Smooth muscle cell (in vitro differentiated cells): ENCODE measurements around the gene ROR1. TPM values are rescaled to one million over a fixed set of nuclear protein-coding genes. Genes with fewer than 3 reads are reported as not detected.

Source experiments
- DNase-seq: peaks from one replicate; lab custom pipeline; 2025; ENCODE audit not compliant: unreplicated experiment; lab: John Stamatoyannopoulos, UW
- H2AFZ ChIP-seq: fragments of 200-600 bp; sonication (generic); 2 replicates; pipeline ENCODE4 v1.6.0; 2016; ENCODE audit warnings: antibody characterized with exemption, low read depth, mild to moderate bottlenecking
- H3F3A ChIP-seq: fragments of 200-600 bp; sonication (generic); 2 replicates; pipeline ENCODE4 v1.6.0; 2017; ENCODE audit warnings: antibody characterized with exemption, low read depth
- H3K27ac ChIP-seq: fragments of 200-600 bp; sonication (generic); 2 replicates; pipeline ENCODE4 v1.5.1; 2016; ENCODE audit warnings: low read depth, mild to moderate bottlenecking
- H3K27me3 ChIP-seq: fragments of 200-600 bp; sonication (generic); 2 replicates; pipeline ENCODE4 v1.6.1; 2016; ENCODE audit warnings: low read depth, mild to moderate bottlenecking
- H3K36me3 ChIP-seq: fragments of 200-600 bp; sonication (generic); 2 replicates; pipeline ENCODE4 v1.5.1; 2016; ENCODE audit warnings: low read depth
- H3K4me1 ChIP-seq: fragments of 200-600 bp; sonication (generic); 2 replicates; pipeline ENCODE4 v1.5.1; 2016; ENCODE audit warnings: low read depth
- H3K4me2 ChIP-seq: fragments of 200-600 bp; sonication (generic); 2 replicates; pipeline ENCODE4 v1.6.0; 2016; ENCODE audit warnings: mild to moderate bottlenecking
- H3K4me3 ChIP-seq: fragments of 200-600 bp; sonication (generic); 2 replicates; pipeline ENCODE4 v1.5.1; 2016; ENCODE audit warnings: mild to moderate bottlenecking
- H3K79me2 ChIP-seq: fragments of 200-600 bp; sonication (generic); 2 replicates; pipeline ENCODE4 v1.6.0; 2016; ENCODE audit warnings: low read depth, mild to moderate bottlenecking
- H3K9ac ChIP-seq: fragments of 200-600 bp; sonication (generic); 2 replicates; pipeline ENCODE4 v1.6.0; 2016; ENCODE audit warnings: low read depth
- H3K9me3 ChIP-seq: fragments of 200-600 bp; sonication (generic); replicated peaks from 2 replicates; pipeline ENCODE4 v1.5.1; 2016; ENCODE audit warnings: low read depth
- H4K20me1 ChIP-seq: fragments of 200-600 bp; sonication (generic); 2 replicates; pipeline ENCODE4 v1.6.0; 2016; ENCODE audit warnings: low read depth
- CTCF ChIP-seq: fragments of 200-600 bp; sonication (generic); IDR thresholded peaks from 2 replicates; pipeline ENCODE4 v1.5.1; 2017; ENCODE audit warnings: borderline replicate concordance, mild to moderate bottlenecking, antibody characterized with exemption; ENCODE audit not compliant: insufficient read depth, poor library complexity, severe bottlenecking
- WGBS: methylation state at CpG from one replicate; pipeline ENCODE4 v1.1.7; 2016; ENCODE audit warnings: low lambda C conversion rate; 5-methylcytosine and 5-hydroxymethylcytosine counted together
- polyA plus RNA-seq: library from polyadenylated mRNA; unstranded; fragments of >200 nt; fragmentation: Nextera tagmentation; extraction: Ambion mirVana; gene quantifications from 2 replicates; pipeline ENCODE4 v1.2.1, GENCODE V29; 2016
- total RNA-seq: library from RNA; depleted of rRNA; stranded (reverse); fragments of >200 nt; gene quantifications from 2 replicates; pipeline ENCODE4 v1.2.3, GENCODE V29; 2014

Gene ROR1
- total and polyA plus RNA-seq, 2 experiments from 2014 or later: 3.3 to 7.2 TPM

DNA sequence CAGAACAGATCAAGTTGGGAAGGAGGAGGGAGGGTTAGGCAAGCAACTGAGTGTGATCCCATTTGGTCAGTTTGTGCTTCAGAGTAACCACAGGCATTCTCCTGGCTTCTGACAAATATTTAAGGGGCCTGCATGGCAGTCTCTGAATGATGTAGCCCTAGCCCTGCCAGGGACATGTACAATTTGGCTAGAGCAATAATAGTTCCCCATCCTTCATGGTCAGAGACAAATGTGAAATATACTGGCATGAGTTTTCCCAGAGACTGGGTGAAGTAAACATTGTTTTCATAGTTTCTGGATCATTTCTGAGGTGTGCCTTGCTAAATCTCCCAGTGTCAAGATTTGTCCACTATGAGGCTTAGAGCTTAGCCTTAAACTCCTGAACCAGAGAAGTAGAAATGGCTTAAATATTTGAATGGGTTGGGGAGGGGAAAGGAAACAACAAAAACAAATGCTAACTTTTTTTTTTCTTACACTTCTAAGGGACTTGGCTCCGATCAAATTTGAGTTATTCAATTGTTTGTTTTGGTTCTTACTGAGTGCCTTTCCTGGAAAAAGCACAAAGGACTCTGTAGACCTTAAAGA lies 387.6 kb downstream of the ROR1 start:
- Histone ChIP-seq H3K4me3 (no peak overlapping the region), H3K4me2 (no peak overlapping the region), H3K79me2 (no peaks in the 10 kb centered on the region), H3K9ac (no peak overlapping the region), H2AFZ (no peak overlapping the region), H4K20me1 (no peaks in the 10 kb centered on the region), H3K27me3 (no peaks in the 10 kb centered on the region), H3K36me3 (no peaks in the 10 kb centered on the region), H3K9me3 (no peaks in the 10 kb centered on the region), H3F3A (no peaks in the 10 kb centered on the region), H3K27ac (no peak overlapping the region), H3K4me1 (peaks cover 12% of the 10 kb centered on the region)
- WGBS: 84% methylated on average over 1 of the region's 1 CpG
- no peak for TF ChIP-seq CTCF
- no peak for DNase-seq

- TF ChIP-seq CTCF: no peak
- Histone ChIP-seq H3K79me2 (no peaks in the 10 kb centered on the region), H3K4me3 (no peak overlapping the region), H3K4me2 (no peak overlapping the region), H3K27ac (no peak overlapping the region), H4K20me1 (no peaks in the 10 kb centered on the region), H3K9ac (no peak overlapping the region), H3K9me3 (no peaks in the 10 kb centered on the region), H3K27me3 (no peaks in the 10 kb centered on the region), H3K36me3 (no peaks in the 10 kb centered on the region), H2AFZ (no peak overlapping the region), H3K4me1 (peaks cover 12% of the 10 kb centered on the region), H3F3A (no peaks in the 10 kb centered on the region)
- no peak for DNase-seq
- 94% methylated on average over 6 of the region's 6 CpGs for WGBS
Observed at GRCh38 chr1:64162151-64162550, 388.3 kb downstream of the ROR1 start.

DNA sequence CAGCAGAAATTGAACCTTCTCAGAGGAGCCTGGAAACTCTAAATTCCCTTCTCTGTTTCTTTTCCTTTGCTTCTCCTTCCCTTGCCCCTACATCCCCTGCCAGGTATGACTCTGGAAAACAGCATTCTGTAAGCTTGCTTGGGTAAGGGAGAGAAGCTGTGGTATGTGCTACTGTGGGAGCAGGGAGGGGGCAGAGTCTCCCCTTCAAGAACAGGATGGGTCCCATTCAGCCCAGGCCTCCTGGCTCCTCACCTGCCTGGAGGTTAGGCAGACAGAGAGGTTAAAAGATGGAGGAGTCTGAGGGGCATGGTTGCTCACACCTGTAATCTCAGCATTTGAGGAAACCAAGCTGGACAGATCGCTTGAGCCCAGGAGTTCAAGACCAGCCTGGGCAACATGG lies 389.0 kb downstream of the ROR1 start:
- no peaks in the 10 kb centered on the region for H3K9me3 ChIP-seq
- no peak overlapping the region for H3K4me2 ChIP-seq
- no peaks in the 10 kb centered on the region for H3K27me3 ChIP-seq
- H4K20me1 ChIP-seq: no peaks in the 10 kb centered on the region
- no peaks in the 10 kb centered on the region for H3K36me3 ChIP-seq
- DNase-seq: no peak
- no peak overlapping the region for H3K4me3 ChIP-seq
- no peaks in the 10 kb centered on the region for H3F3A ChIP-seq
- H3K27ac ChIP-seq: no peak overlapping the region
- H3K9ac ChIP-seq: no peak overlapping the region
- no peak for TF ChIP-seq CTCF
- no peaks in the 10 kb centered on the region for H3K79me2 ChIP-seq
- H2AFZ ChIP-seq: no peak overlapping the region
- H3K4me1 ChIP-seq: peaks cover 12% of the 10 kb centered on the region
- 100% methylated on average over 1 of the region's 1 CpG for WGBS

- Histone ChIP-seq H3K27me3 (no peaks in the 10 kb centered on the region), H3K79me2 (no peaks in the 10 kb centered on the region), H3K4me3 (no peak overlapping the region), H3K9ac (no peak overlapping the region), H2AFZ (no peak overlapping the region), H3F3A (no peaks in the 10 kb centered on the region), H3K9me3 (no peaks in the 10 kb centered on the region), H3K4me1 (peaks cover 12% of the 10 kb centered on the region), H3K4me2 (no peak overlapping the region), H3K27ac (no peak overlapping the region), H3K36me3 (no peaks in the 10 kb centered on the region), H4K20me1 (no peaks in the 10 kb centered on the region)
- TF ChIP-seq CTCF: no peak
- DNase-seq: no peak
- WGBS: 100% methylated on average over 4 of the region's 4 CpGs
Observed at GRCh38 chr1:64163431-64163830, 389.6 kb downstream of the ROR1 start.
